Esophagus muscularis mucosa (tissue), 4 donors: Measurements from ENCODE around the gene GCSAM.

Experiments used
- EP300 ChIP-seq: sonication (generic); formaldehyde crosslinking; IDR thresholded peaks from one replicate; pipeline ENCODE4 v1.6.1; 2017; ENCODE audit warnings: antibody characterized with exemption
- POLR2A ChIP-seq: fragments of 450-650 bp; IDR thresholded peaks from one replicate; pipeline ENCODE4 v1.6.1; 2017; ENCODE audit warnings: antibody characterized with exemption, moderate library complexity, mild to moderate bottlenecking, low read depth
- POLR2AphosphoS5 ChIP-seq, 2 donors: sonication (generic); formaldehyde crosslinking; IDR thresholded peaks; one replicate each; pipeline ENCODE4 v1.6.1; 2017; ENCODE audit warnings: antibody characterized with exemption in 2 of 2
- TF ChIP-seq, protein P1 (sequence below), 3 experiments: fragments of 200-600 bp in 2 of 3; fragments of 450-650 bp in 1 of 3; sonication (generic) in 2 of 3; IDR thresholded peaks; one replicate each; pipeline ENCODE4 v1.5.1; 2017 to 2019; ENCODE audit warnings: antibody characterized with exemption in 3 of 3, mild to moderate bottlenecking in 2 of 3, moderate library complexity in 1 of 3

DNA sequence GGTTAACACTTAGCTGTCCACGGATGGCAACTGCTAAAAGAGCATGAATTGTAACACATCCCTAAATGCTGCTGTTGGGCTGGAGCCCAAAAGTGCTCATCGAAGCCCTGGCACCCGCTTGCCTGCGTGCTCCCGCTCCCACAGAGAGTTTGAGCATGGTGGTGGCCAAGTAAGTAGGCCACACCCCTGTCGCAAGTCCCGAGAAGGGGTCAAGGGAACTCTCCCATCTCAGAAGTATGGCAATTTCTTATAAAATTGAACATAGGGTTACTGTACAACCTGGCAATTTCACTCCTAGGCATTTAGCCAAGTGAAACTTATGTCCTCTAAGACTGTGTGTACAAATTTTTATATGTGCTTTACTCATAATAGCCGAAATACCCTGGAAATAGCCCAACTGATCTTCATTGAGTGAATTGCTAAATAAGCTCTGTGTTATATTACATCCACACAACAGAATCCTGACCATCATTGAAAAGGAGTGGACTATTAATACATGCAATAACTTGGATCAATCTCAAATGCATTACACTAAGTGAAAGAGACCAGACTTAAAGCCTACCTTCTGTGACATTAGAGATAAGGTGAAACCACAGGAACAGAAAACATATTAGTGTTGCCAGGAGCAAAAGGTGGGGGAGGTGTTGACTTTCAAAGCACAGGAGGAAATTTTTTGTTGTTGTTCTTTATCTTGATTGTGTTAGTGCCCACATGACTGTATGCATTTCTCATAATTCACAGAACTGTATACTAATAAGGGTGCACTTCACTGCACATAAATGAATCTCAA lies 1.5 kb upstream of the GCSAM start:
- TF ChIP-seq, protein P1, sequence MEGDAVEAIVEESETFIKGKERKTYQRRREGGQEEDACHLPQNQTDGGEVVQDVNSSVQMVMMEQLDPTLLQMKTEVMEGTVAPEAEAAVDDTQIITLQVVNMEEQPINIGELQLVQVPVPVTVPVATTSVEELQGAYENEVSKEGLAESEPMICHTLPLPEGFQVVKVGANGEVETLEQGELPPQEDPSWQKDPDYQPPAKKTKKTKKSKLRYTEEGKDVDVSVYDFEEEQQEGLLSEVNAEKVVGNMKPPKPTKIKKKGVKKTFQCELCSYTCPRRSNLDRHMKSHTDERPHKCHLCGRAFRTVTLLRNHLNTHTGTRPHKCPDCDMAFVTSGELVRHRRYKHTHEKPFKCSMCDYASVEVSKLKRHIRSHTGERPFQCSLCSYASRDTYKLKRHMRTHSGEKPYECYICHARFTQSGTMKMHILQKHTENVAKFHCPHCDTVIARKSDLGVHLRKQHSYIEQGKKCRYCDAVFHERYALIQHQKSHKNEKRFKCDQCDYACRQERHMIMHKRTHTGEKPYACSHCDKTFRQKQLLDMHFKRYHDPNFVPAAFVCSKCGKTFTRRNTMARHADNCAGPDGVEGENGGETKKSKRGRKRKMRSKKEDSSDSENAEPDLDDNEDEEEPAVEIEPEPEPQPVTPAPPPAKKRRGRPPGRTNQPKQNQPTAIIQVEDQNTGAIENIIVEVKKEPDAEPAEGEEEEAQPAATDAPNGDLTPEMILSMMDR (IDR thresholded peaks at IDR 0.05): no peak
- TF ChIP-seq POLR2A: no peak
- TF ChIP-seq POLR2AphosphoS5 (IDR thresholded peaks at IDR 0.05): no peak
- TF ChIP-seq EP300: no peak
